Neuron (in vitro differentiated cells): ENCODE data around the gene MED4.

Source experiments
- H2AFZ ChIP-seq: one replicate; pipeline ENCODE4 v1.6.1; 2013; ENCODE audit warnings: low read depth, mild to moderate bottlenecking, inconsistent platforms, low read length, moderate library complexity
- H3K27me3 ChIP-seq: one replicate; pipeline ENCODE4 v1.6.1; 2013; ENCODE audit warnings: low read length; ENCODE audit not compliant: insufficient read depth
- H3K36me3 ChIP-seq: one replicate; pipeline ENCODE4 v1.6.1; 2013; ENCODE audit warnings: low read length; ENCODE audit not compliant: insufficient read depth
- H3K4me1 ChIP-seq: one replicate; pipeline ENCODE4 v1.6.1; 2013; ENCODE audit warnings: low read length; ENCODE audit not compliant: insufficient read depth
- H3K4me3 ChIP-seq: 2 replicates; pipeline ENCODE4 v1.5.1; 2013; ENCODE audit warnings: mild to moderate bottlenecking, low read length, moderate library complexity
- H3K9me3 ChIP-seq: one replicate; pipeline ENCODE4 v1.6.1; 2013; ENCODE audit warnings: low read length

Gene MED4

DNA sequence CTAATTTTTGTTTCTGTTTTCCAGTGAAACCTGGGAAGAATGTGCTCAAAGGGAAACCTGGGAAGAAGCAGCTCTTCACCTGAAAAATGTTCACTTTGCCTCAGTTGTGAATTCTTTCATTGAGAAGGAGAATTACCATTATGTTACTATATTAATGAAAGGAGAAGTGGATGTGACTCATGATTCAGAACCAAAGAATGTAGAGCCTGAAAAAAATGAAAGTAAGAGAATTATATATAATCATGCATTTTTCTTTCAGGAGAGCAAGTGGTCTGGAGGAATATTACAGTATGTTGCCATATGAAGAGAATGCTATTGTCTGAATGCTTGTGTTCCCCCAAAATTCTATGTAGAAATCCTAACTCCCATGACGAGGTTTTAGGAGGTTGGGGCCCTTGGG, 54.0 kb downstream of the MED4 start:
- H3K4me1 ChIP-seq = peaks cover 9% of the 10 kb centered on the region
- H2AFZ ChIP-seq = no peak overlapping the region
- peaks cover 31% of the 10 kb centered on the region for H3K36me3 ChIP-seq
- no peaks in the 10 kb centered on the region for H3K27me3 ChIP-seq
- no peaks in the 10 kb centered on the region for H3K9me3 ChIP-seq
- no peak overlapping the region for H3K4me3 ChIP-seq

DNA sequence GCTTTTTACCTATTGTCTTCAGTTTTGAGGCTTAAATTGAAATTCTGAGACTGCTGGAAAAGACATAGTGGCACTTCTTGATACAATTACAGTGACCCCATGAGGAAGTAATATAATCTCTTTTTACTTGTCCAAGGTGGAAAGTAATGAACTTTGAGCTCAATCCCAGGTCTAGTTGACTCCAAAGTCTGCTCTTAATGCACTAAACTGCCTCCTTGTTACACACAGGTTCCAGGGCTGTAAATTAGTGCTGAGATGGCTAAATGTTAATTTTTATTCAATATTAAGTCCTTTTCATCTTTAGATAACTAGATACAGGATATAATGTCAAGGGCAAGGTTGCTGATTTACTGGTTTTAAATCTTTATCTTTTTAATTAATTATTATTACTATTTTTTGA, 54.9 kb downstream of the MED4 start:
- peaks cover 9% of the 10 kb centered on the region for H3K4me1 ChIP-seq
- H2AFZ ChIP-seq = no peak overlapping the region
- H3K36me3 ChIP-seq = peaks cover 28% of the 10 kb centered on the region
- no peaks in the 10 kb centered on the region for H3K27me3 ChIP-seq
- H3K4me3 ChIP-seq = no peak overlapping the region
- no peaks in the 10 kb centered on the region for H3K9me3 ChIP-seq

DNA sequence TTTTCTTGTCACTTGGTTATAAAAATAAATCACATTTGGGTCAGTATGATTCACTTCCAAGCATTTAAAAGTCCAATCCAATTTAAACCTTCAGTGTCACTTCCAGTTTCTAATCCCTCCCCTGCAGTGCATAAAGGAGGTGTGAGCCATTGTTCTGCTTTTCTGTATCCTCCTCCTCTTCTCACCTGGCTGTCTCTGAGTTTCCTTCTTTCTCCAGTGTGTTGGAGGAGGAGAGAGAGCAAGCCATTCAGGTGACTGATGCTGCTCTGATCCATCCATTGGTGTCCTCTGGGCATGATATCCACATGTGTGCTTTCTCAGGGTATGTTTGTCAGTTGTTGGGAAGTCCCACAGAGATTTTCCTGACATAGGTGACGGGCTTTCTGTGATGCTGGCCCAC, 56.1 kb downstream of the MED4 start:
- no peaks in the 10 kb centered on the region for H3K27me3 ChIP-seq
- H2AFZ ChIP-seq = no peak overlapping the region
- H3K4me1 ChIP-seq = peaks cover 9% of the 10 kb centered on the region
- peaks cover 25% of the 10 kb centered on the region for H3K36me3 ChIP-seq
- H3K9me3 ChIP-seq = no peaks in the 10 kb centered on the region
- H3K4me3 ChIP-seq = peak overlapping the region; percentile 62

DNA sequence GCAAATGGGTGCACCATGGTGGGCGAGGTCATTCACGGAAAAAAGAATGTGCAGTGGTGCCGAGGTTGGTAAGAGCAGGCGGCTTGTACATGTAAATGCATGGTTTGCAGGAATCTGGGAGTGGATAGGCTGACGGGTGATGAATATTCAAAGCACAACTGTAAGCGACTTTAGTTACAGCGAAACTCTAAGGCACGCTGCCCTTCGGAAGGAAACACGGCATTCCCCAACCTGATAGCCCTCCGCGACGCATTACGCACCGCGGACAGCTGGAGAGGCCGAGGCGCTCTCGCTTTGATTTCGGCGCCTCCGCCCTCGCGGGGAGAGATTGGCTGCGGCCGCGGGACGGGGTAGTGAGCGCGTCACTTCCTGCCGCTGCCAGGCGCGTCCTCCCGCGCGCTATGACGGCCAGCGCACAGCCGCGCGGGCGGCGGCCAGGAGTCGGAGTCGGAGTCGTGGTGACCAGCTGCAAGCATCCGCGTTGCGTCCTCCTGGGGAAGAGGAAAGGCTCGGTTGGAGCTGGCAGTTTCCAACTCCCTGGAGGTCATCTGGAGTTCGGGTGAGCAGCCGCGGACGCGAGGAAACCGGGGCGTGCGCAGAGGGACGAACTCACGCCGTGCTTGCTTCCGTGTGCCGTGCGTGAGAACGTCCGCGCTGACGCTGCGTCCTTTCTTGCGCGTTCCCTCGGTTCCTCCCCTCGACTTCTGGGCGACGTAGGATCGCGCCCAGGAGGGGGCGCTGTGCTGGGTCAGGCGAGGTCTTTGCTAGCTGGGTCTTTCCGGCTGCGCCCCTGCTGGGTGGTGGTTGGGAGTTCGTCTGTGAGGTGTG, 57.3 kb downstream of the MED4 start, which contains the start of gene NUDT15:
Gene NUDT15, plus strand, starts transcription at position 381 of the 828 bp plus-strand sequence. Its CDS starts 21 bp downstream, at position 402.
- H3K9me3 ChIP-seq = no peaks in the 10 kb centered on the region
- peaks cover 18% of the 10 kb centered on the region for H3K36me3 ChIP-seq
- no peaks in the 10 kb centered on the region for H3K27me3 ChIP-seq
- H2AFZ ChIP-seq = peak within 1 kb of the TSS; percentile 42
- H3K4me1 ChIP-seq = peaks cover 9% of the 10 kb centered on the region
- peak within 1 kb of the TSS; percentile 62 for H3K4me3 ChIP-seq

DNA sequence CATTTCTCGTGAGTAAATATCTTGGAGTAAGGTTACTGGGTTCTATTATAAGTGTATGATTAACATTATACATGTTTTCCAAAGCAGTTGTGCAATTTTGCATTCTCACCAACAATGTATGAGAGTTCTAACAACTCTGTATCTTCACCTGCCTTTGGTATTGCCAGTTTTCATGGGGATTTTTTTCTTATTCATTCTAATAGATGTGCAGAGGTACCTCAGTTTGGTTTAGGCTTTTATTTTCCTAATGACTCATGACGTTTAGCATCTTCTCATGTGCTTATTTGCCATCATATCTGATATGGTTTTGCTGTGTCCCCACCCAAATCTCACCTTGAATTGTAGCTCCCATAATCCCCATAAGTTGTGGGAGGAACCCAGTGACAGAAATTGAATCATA, 65.0 kb downstream of the MED4 start:
- no peaks in the 10 kb centered on the region for H3K27me3 ChIP-seq
- no peaks in the 10 kb centered on the region for H3K36me3 ChIP-seq
- H3K9me3 ChIP-seq = peaks cover 7% of the 10 kb centered on the region
- no peak overlapping the region for H2AFZ ChIP-seq
- H3K4me1 ChIP-seq = no peaks in the 10 kb centered on the region
- no peak overlapping the region for H3K4me3 ChIP-seq

DNA sequence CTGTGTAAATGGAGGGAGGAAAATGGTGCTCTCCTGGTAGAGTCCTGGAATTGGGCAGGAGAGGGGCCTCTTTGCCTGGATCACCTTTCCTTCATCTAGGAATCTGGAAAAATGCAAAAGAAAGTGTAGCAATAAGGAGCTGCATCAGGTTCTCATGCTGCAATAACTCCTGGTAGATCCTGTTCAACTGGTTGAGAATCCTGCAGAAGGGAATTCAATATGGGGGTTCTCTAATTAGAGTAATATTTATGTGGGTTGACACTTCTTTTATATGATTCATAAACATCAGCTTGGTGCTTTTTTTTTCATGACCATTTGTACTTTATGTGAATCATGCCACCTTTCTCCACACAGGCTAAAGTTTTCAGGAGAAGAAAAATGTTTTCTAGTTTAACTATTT, 66.8 kb downstream of the MED4 start:
- Histone ChIP-seq H3K9me3 (peaks cover 7% of the 10 kb centered on the region), H3K27me3 (no peaks in the 10 kb centered on the region), H3K4me3 (no peak overlapping the region), H2AFZ (no peak overlapping the region), H3K36me3 (no peaks in the 10 kb centered on the region), H3K4me1 (no peaks in the 10 kb centered on the region)
